Right ventricle myocardium superior (tissue), 1 donor: ENCODE measurements around the gene FGR. TPM values are rescaled to one million over a fixed set of nuclear protein-coding genes. Genes with fewer than 3 reads are reported as not detected.
A peak's percentile ranks its signal among the peaks of the same experiment; 100 is the strongest.

Source experiments
- ATAC-seq: fragments of 200-7000 bp; cut with Tn5 transposase; one replicate; pipeline ENCODE4 v1.9.1; 2020; ENCODE audit warnings: mild to moderate bottlenecking; ENCODE audit not compliant: poor library complexity
- DNase-seq: peaks from one replicate; pipeline ENCODE4 v3.0.0-alpha.2; 2020
- intact Hi-C: fragments of 100-400 bp; cut with DNase I; formaldehyde crosslinking; loops from one replicate; pipeline ENCODE4 v1.11.2; 2022
- total RNA-seq: library from RNA; stranded (reverse); fragmentation: NEBNext Ultra II Directional; extraction: Animal tissue kit (Norgen Biotek cat#: 25700); gene quantifications from one replicate; pipeline ENCODE4 v1.2.1, GENCODE V29; 2021
- donor health status: DM: no; HTN: yes; CAD: no; lungs with severe emphysema.

FGR gene
- total RNA-seq, 1 donor from 2014 or later, result 3.7 TPM

DNA sequence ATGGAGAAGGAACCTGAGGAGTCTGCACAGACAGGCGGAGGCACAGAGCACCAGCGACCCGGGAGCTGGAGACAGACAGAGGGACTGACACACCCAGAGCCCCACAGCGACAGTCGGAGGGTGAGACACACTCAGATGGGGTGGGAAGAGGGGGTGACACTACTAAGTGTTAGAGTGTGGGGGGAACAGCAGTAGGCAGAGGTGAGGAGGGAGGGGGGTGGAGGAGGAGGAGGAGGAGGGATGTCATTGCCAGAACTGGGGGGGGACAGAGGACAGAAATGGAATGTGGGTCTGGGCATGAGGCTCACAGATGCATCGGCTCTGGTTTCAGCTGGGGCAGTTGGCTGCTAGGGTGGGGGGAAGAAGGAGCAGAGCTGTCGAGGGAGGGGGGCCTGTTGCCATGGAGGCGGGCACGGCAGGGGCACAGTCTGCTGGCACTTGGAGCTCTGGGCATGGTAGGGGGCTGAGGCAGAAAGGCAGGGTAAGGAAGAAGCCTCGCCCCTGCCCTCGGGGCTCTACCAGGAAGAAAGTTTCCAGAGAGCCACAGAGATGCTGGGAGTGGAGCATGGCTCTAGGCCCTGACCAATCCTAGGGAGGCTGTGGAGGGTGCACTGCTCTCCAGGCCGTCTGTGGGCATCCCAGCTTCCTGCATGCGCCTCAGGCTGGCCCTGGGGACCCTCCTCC is 68.4 kb downstream of the FGR start:
- ATAC-seq, result no peak
- intact Hi-C loops, result no loop called here
- DNase-seq, result peak; percentile 43

DNA sequence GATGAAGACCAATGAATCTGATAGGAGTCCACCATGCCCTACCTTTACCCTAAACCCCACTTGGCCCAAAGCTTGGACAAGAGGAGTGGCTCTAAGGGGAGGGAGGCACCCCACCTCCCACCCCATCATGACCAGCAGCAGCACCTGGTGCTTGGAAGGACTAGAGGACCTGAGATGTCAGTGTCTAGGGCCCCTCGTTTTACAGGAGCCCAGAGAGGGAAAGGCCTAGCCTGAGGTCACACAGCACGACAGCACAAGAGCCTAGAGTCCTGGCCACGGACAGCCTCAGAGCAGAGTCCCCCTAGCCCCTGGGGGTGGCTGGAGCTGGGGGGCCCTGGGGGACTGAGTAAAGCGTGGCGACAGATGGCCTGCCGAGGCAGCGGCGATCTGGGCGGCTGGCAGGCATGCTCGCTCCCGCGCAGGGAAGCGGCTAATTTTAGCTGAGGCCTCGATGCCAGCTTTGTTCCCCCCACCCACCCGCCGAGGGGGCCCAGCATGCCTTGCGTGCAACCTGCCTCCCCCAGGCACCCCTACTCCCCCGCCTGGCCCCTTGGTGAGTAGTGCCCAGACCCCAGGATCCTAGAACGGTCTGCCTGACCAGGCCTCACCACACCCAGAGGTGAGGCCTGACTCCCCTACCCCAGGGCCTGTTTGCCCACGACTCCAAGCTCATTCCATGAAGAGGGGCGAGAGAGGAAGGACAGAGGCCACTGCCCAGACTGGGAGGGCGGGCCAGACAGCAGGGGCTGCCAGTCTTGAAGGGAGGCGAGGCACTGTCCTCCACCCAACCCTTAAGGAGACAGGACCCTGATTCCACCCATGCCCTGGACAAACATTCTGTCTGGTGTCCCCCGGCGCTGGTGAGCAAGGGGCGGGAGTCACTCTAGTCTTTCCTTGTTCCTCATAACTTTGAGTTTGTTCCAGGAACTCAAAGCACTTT is 70.0 kb downstream of the FGR start:
- intact Hi-C loops, result no loop called here
- ATAC-seq (peak; percentile 21), DNase-seq (peak; percentile 79)

GRCh38 chr1:27563591-27564471 is 71.2 kb downstream of the FGR start:
- peak; percentile 53 for ATAC-seq
- intact Hi-C loops, result no loop called here

GRCh38 chr1:27563341-27563590 is 71.7 kb downstream of the FGR start:
- DNase-seq (no peak), ATAC-seq (no peak)
- intact Hi-C loops, result no loop called here

More at GRCh38 chr1:27563591-27564471, 71.2 kb downstream of the FGR start:
- DNase-seq, result peak; percentile 80

- ATAC-seq (peak; percentile 1), DNase-seq (no peak)
- intact Hi-C loops, result no loop called here
Measured at GRCh38 chr1:27562534-27563340, 72.2 kb downstream of the FGR start.

Other genes starting within 250 kb of the FGR start
- gene GPR3, start 242.6 kb downstream of the FGR start, total RNA-seq, result 0.24 TPM
- 49.3 TPM for gene WASF2, start 145.0 kb downstream of the FGR start, total RNA-seq
- 47.4 TPM for gene AHDC1, start 31.0 kb downstream of the FGR start, total RNA-seq
- 29.2 TPM for gene IFI6, start 37.0 kb upstream of the FGR start, total RNA-seq
- gene FAM76A, start 90.8 kb upstream of the FGR start, total RNA-seq, result 9.8 TPM
- gene STX12, start 138.0 kb upstream of the FGR start, total RNA-seq, result 19.0 TPM
- gene PPP1R8, start 195.6 kb upstream of the FGR start, total RNA-seq, result 21.3 TPM
- 9.4 TPM for gene THEMIS2, start 237.4 kb upstream of the FGR start, total RNA-seq